Measurements from ENCODE around the gene PSPN.

The PSPN gene

DNA sequence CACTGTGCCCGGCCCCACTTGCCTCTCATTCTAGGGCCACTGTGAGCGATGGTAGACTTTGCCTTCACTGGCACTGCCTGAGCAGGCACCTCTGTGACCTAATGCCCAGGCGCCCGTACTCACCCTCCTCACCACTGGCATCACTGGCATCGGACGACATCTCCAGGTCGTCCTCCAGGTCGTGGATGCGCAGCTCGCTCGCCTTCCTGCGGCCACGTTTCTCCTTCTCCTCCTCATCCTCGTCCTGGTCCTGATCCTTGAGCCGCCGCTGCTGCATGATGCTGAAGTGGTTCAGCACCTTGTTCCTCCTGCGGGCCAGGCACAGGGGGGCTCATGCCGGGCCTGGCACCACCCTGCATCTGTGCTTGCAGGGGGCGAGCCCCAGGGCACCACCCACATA, 7.5 kb upstream of the PSPN start:
- whole genome bisulfite sequencing, 2 experiments = 97% methylated on average over 19 of the region's 19 CpGs

DNA sequence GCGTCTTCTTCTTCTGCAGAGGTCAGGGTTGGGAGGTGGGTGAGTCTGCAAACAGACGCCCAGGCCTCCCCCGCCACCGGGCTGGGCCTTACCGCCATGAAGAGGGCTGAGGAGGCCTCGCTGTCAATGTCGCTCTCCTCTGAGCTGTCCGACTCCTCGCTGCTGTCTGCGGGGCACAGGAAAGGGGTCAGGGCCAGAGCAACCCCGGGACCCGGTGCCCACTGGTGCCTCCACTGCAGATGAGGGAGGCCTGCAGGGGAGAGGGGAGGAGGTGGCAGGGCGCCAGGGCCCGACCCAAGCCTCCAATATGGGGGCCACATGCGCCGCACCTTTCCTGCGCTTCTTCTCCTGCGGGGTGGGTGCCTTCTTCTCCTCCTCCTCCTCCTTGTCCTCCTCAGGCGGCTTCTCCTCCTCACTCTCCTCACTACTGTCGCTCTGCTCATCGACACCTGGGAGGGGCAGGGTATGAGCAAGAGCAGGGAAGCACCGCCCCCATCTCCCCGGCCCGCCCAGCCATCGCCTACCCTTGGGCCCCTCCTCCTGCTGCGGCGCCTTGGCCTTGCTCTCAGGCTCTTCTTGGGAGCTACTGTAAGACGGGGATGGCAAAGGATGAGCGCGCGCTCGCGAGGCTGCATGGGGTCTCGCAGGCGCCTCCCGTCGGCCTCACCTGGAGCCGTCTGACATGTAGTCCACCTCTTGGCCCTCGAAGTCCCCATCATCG, 5.5 kb upstream of the PSPN start:
- H3K9me3 ChIP-seq (ENCODE audit: control insufficient read depth, low read length) = no peaks in the 10 kb centered on the region
- 95% methylated on average over 40 of the region's 40 CpGs for WGBS, 2 experiments
- no peak overlapping the region for H3K4me3 ChIP-seq (ENCODE audit: insufficient read depth, low read depth, low read length)
- no peaks in the 10 kb centered on the region for H3K27me3 ChIP-seq (ENCODE audit: control insufficient read depth, insufficient read depth, low read length, poor library complexity, severe bottlenecking)
- peaks cover 34% of the 10 kb centered on the region for H3K36me3 ChIP-seq (ENCODE audit: control insufficient read depth, insufficient read depth, low read length)
- H3K4me1 ChIP-seq (ENCODE audit: control insufficient read depth, insufficient read depth, low read length) = no peaks in the 10 kb centered on the region
- no peak overlapping the region for H3K27ac ChIP-seq (ENCODE audit: insufficient read depth, low read depth, low read length, poor library complexity, severe bottlenecking)

More for the DNA sequence above, 7.5 kb upstream of the PSPN start:
- H3K27ac ChIP-seq (ENCODE audit: insufficient read depth, low read depth, low read length, poor library complexity, severe bottlenecking) = no peak overlapping the region
- H3K4me3 ChIP-seq (ENCODE audit: insufficient read depth, low read depth, low read length) = no peak overlapping the region
- H3K27me3 ChIP-seq (ENCODE audit: control insufficient read depth, insufficient read depth, low read length, poor library complexity, severe bottlenecking) = no peaks in the 10 kb centered on the region
- peaks cover 43% of the 10 kb centered on the region for H3K36me3 ChIP-seq (ENCODE audit: control insufficient read depth, insufficient read depth, low read length)
- H3K9me3 ChIP-seq (ENCODE audit: control insufficient read depth, low read length) = no peaks in the 10 kb centered on the region
- H3K4me1 ChIP-seq (ENCODE audit: control insufficient read depth, insufficient read depth, low read length) = no peaks in the 10 kb centered on the region

DNA sequence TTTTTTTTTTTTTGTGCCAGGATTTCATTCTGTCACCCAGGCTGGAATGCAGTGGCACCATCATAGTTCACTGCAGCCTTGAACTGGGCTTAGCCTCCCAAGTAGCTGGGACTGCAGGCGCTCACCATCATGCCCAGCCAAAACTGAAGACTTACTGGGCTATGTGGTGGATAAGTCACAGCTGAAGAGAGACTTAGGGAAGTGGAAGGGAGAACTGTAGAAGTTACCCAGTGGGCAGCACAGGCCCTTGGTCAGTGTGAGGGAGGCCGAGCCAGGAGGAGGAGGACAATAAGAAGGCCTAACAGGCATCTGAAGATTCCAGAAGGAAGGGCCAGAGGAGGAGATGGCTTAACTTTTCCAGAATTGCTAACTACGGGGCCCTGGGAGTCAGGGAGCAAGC, 4.0 kb upstream of the PSPN start:
- H3K27me3 ChIP-seq (ENCODE audit: control insufficient read depth, insufficient read depth, low read length, poor library complexity, severe bottlenecking) = no peaks in the 10 kb centered on the region
- 96% methylated on average over 3 of the region's 3 CpGs for WGBS, 2 experiments
- no peaks in the 10 kb centered on the region for H3K4me1 ChIP-seq (ENCODE audit: control insufficient read depth, insufficient read depth, low read length)
- H3K36me3 ChIP-seq (ENCODE audit: control insufficient read depth, insufficient read depth, low read length) = peaks cover 38% of the 10 kb centered on the region
- H3K4me3 ChIP-seq (ENCODE audit: insufficient read depth, low read depth, low read length) = no peak overlapping the region
- H3K27ac ChIP-seq (ENCODE audit: insufficient read depth, low read depth, low read length, poor library complexity, severe bottlenecking) = no peak overlapping the region
- no peaks in the 10 kb centered on the region for H3K9me3 ChIP-seq (ENCODE audit: control insufficient read depth, low read length)

DNA sequence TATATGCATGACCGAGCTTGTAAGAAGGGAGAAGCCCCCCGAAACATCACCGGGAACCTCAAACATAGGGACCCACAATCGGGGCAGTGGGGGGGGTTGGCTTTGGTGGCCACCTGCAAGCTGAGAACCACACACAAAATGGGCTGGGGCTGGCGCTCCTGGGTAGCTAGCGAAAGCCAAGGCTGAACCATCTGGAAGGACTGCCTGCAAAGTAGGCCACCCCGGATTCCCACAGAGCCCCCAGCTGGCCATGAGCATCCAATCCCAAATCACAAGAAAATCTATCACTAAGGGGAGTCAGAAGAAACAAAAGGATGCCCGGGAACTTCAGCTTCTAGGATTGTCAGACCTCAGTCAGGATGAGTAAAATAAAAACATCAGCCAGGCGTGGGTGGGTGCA, 2.8 kb upstream of the PSPN start:
- H3K9me3 ChIP-seq (ENCODE audit: control insufficient read depth, low read length) = no peaks in the 10 kb centered on the region
- no peaks in the 10 kb centered on the region for H3K4me1 ChIP-seq (ENCODE audit: control insufficient read depth, insufficient read depth, low read length)
- H3K27ac ChIP-seq (ENCODE audit: insufficient read depth, low read depth, low read length, poor library complexity, severe bottlenecking) = peak overlapping the region; percentile 23
- 92 to 94% methylated on average over 9 of the region's 9 CpGs for WGBS, 2 experiments
- H3K4me3 ChIP-seq (ENCODE audit: insufficient read depth, low read depth, low read length) = no peak overlapping the region
- peaks cover 39% of the 10 kb centered on the region for H3K36me3 ChIP-seq (ENCODE audit: control insufficient read depth, insufficient read depth, low read length)
- no peaks in the 10 kb centered on the region for H3K27me3 ChIP-seq (ENCODE audit: control insufficient read depth, insufficient read depth, low read length, poor library complexity, severe bottlenecking)

- no peaks in the 10 kb centered on the region for H3K27me3 ChIP-seq (ENCODE audit: control insufficient read depth, insufficient read depth, low read length, poor library complexity, severe bottlenecking)
- H3K9me3 ChIP-seq (ENCODE audit: control insufficient read depth, low read length) = no peaks in the 10 kb centered on the region
- H3K4me3 ChIP-seq (ENCODE audit: insufficient read depth, low read depth, low read length) = no peak overlapping the region
- no peak overlapping the region for H3K27ac ChIP-seq (ENCODE audit: insufficient read depth, low read depth, low read length, poor library complexity, severe bottlenecking)
- peaks cover 39% of the 10 kb centered on the region for H3K36me3 ChIP-seq (ENCODE audit: control insufficient read depth, insufficient read depth, low read length)
- no peaks in the 10 kb centered on the region for H3K4me1 ChIP-seq (ENCODE audit: control insufficient read depth, insufficient read depth, low read length)
- 85 to 88% methylated on average over 6 of the region's 6 CpGs for WGBS, 2 experiments
These were observed 2.3 kb upstream of the PSPN start for GRCh38 chr19:6378041-6378440.

DNA sequence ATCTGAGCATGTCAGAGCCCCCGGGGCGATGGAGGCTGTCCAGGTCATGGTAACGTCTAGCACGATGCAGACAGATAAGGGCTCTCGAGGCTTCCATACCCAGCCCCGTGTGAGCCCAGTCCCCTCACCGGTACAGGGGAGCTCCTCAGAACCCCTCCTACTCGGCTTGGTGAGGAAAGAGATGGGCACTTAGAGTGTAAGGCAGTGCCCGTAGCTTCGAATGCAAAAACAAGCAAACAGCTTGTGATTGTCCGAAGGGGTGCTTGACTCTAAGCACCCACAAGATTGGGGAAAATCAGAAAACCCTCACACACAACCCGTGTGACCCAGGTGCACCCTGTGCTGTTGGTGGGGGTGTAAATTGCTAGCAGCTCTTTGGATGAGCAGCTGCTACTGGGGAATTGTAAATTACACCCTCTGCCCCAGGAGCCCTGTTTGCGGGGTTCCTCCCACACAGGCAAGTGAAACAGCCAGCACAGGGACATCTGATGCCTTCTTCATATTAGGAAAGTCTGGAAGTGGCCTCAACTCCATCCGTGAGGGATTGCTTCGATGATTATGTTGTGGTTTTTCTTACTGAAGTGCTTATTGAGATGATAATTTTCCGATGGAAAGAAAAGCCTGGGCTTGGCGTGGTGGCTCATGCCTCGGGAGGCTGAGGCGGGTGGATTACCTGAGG, 918 bp upstream of the PSPN start:
- no peaks in the 10 kb centered on the region for H3K9me3 ChIP-seq (ENCODE audit: control insufficient read depth, low read length)
- no peaks in the 10 kb centered on the region for H3K27me3 ChIP-seq (ENCODE audit: control insufficient read depth, insufficient read depth, low read length, poor library complexity, severe bottlenecking)
- H3K27ac ChIP-seq (ENCODE audit: insufficient read depth, low read depth, low read length, poor library complexity, severe bottlenecking) = no peak overlapping the region
- WGBS, 2 experiments = 90 to 92% methylated on average over 19 of the region's 19 CpGs
- H3K4me3 ChIP-seq (ENCODE audit: insufficient read depth, low read depth, low read length) = no peak overlapping the region
- no peaks in the 10 kb centered on the region for H3K4me1 ChIP-seq (ENCODE audit: control insufficient read depth, insufficient read depth, low read length)
- H3K36me3 ChIP-seq (ENCODE audit: control insufficient read depth, insufficient read depth, low read length) = peaks cover 33% of the 10 kb centered on the region

DNA sequence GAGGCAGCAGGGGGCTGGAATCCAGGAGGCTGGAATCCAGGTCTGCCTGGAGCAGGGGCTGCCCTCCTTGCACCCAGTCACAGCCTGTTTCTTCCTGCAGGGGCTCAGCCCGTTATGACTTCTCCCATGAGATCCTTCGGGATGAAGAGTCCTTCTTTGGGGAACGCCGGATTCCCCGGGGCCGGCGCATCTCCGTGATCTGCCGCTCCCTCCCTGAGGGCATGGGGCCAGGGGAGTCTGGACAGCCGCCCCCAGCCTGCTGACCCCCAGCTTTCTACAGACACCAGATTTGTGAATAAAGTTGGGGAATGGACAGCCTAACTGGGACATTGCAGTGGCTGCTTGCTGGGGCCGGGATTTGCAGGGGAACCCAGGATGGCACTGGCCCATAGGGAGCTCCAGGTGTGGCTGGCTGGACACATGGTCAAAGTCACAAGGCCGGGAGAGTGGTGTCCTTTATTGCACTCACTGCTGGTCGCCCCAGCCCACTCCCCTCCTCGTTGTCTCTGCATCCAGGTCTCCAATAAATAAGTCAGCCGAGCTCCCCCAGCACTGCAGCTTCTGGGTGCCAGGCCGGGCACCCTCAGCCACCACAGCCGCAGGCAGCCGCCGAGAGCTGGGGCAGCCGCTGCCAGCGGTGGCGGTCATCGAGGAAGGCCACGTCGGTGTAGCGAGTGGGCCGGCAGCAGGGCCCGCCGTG, 872 bp downstream of the PSPN start:
- no peaks in the 10 kb centered on the region for H3K27me3 ChIP-seq (ENCODE audit: control insufficient read depth, insufficient read depth, low read length, poor library complexity, severe bottlenecking)
- H3K4me1 ChIP-seq (ENCODE audit: control insufficient read depth, insufficient read depth, low read length) = no peaks in the 10 kb centered on the region
- WGBS, 2 experiments = 95 to 97% methylated on average over 29 of the region's 29 CpGs
- H3K9me3 ChIP-seq (ENCODE audit: control insufficient read depth, low read length) = no peaks in the 10 kb centered on the region
- no peak overlapping the region for H3K27ac ChIP-seq (ENCODE audit: insufficient read depth, low read depth, low read length, poor library complexity, severe bottlenecking)
- H3K36me3 ChIP-seq (ENCODE audit: control insufficient read depth, insufficient read depth, low read length) = peaks cover 15% of the 10 kb centered on the region
- H3K4me3 ChIP-seq (ENCODE audit: insufficient read depth, low read depth, low read length) = no peak overlapping the region

GRCh38 chr19:6374161-6374709, 1.5 kb downstream of the PSPN start:
- WGBS, 2 experiments = 90 to 91% methylated on average over 28 to 29 of the region's 29 CpGs
- no peaks in the 10 kb centered on the region for H3K9me3 ChIP-seq (ENCODE audit: control insufficient read depth, low read length)
- no peaks in the 10 kb centered on the region for H3K4me1 ChIP-seq (ENCODE audit: control insufficient read depth, insufficient read depth, low read length)
- H3K27ac ChIP-seq (ENCODE audit: insufficient read depth, low read depth, low read length, poor library complexity, severe bottlenecking) = no peak overlapping the region
- H3K4me3 ChIP-seq (ENCODE audit: insufficient read depth, low read depth, low read length) = peak overlapping the region; percentile 54
- no peaks in the 10 kb centered on the region for H3K27me3 ChIP-seq (ENCODE audit: control insufficient read depth, insufficient read depth, low read length, poor library complexity, severe bottlenecking)
- H3K36me3 ChIP-seq (ENCODE audit: control insufficient read depth, insufficient read depth, low read length) = peaks cover 9% of the 10 kb centered on the region

GRCh38 chr19:6373813-6374108, 2.0 kb downstream of the PSPN start:
- no peaks in the 10 kb centered on the region for H3K4me1 ChIP-seq (ENCODE audit: control insufficient read depth, insufficient read depth, low read length)
- peak overlapping the region; percentile 54 for H3K4me3 ChIP-seq (ENCODE audit: insufficient read depth, low read depth, low read length)
- H3K9me3 ChIP-seq (ENCODE audit: control insufficient read depth, low read length) = no peaks in the 10 kb centered on the region
- peaks cover 10% of the 10 kb centered on the region for H3K36me3 ChIP-seq (ENCODE audit: control insufficient read depth, insufficient read depth, low read length)
- no peak overlapping the region for H3K27ac ChIP-seq (ENCODE audit: insufficient read depth, low read depth, low read length, poor library complexity, severe bottlenecking)
- H3K27me3 ChIP-seq (ENCODE audit: control insufficient read depth, insufficient read depth, low read length, poor library complexity, severe bottlenecking) = no peaks in the 10 kb centered on the region
- whole genome bisulfite sequencing, 2 experiments = 19 to 20% methylated on average over 5 of the region's 5 CpGs

GRCh38 chr19:6373096-6373812, 2.5 kb downstream of the PSPN start:
- no peaks in the 10 kb centered on the region for H3K4me1 ChIP-seq (ENCODE audit: control insufficient read depth, insufficient read depth, low read length)
- peak overlapping the region; percentile 96 for H3K27ac ChIP-seq (ENCODE audit: insufficient read depth, low read depth, low read length, poor library complexity, severe bottlenecking)
- 0 to 1% methylated on average over 53 of the region's 53 CpGs for WGBS, 2 experiments
- peaks cover 14% of the 10 kb centered on the region for H3K36me3 ChIP-seq (ENCODE audit: control insufficient read depth, insufficient read depth, low read length)
- H3K4me3 ChIP-seq (ENCODE audit: insufficient read depth, low read depth, low read length) = peak overlapping the region; percentile 54
- H3K9me3 ChIP-seq (ENCODE audit: control insufficient read depth, low read length) = no peaks in the 10 kb centered on the region
- H3K27me3 ChIP-seq (ENCODE audit: control insufficient read depth, insufficient read depth, low read length, poor library complexity, severe bottlenecking) = no peaks in the 10 kb centered on the region
